Karpas-422 (cell line): ENCODE data around the gene AP3D1. TPM values are rescaled to one million over a fixed set of nuclear protein-coding genes. Genes with fewer than 3 reads are reported as not detected.

ENCODE experiments used
- DNase-seq: peaks from one replicate; pipeline ENCODE4 v3.0.0-alpha.2; 2015
- H2AFZ ChIP-seq: fragments of 200-600 bp; sonication (generic); 2 replicates; pipeline ENCODE4 v1.6.1; 2014; ENCODE audit warnings: antibody characterized with exemption, low read length, mixed read lengths
- H3K27ac ChIP-seq: fragments of 200-600 bp; sonication (generic); 2 replicates; pipeline ENCODE4 v1.5.1; 2014; ENCODE audit warnings: mild to moderate bottlenecking, low read length, moderate library complexity
- H3K27me3 ChIP-seq: fragments of 200-600 bp; sonication (generic); 2 replicates; pipeline ENCODE4 v1.6.1; 2014; ENCODE audit warnings: low read length, mixed read lengths
- H3K36me3 ChIP-seq: fragments of 200-600 bp; sonication (generic); 2 replicates; pipeline ENCODE4 v1.6.1; 2014; ENCODE audit warnings: low read length, mixed read lengths; ENCODE audit not compliant: insufficient read depth
- H3K4me1 ChIP-seq: fragments of 200-600 bp; sonication (generic); 2 replicates; pipeline ENCODE4 v1.6.1; 2014; ENCODE audit warnings: mild to moderate bottlenecking, low read length, mixed read lengths
- H3K4me2 ChIP-seq: fragments of 200-600 bp; sonication (generic); 2 replicates; pipeline ENCODE4 v1.6.1; 2014; ENCODE audit warnings: low read length, low read depth, mild to moderate bottlenecking; ENCODE audit not compliant: poor library complexity, severe bottlenecking
- H3K4me3 ChIP-seq: fragments of 200-600 bp; sonication (generic); 2 replicates; pipeline ENCODE4 v1.5.1; 2014; ENCODE audit warnings: mild to moderate bottlenecking, antibody characterized with exemption, low read length, mixed read lengths
- H3K79me2 ChIP-seq: fragments of 200-600 bp; sonication (generic); 2 replicates; pipeline ENCODE4 v1.6.1; 2014; ENCODE audit warnings: mild to moderate bottlenecking, low read length, mixed read lengths
- H3K9ac ChIP-seq: fragments of 200-600 bp; sonication (generic); 2 replicates; pipeline ENCODE4 v1.6.0; 2014; ENCODE audit warnings: low read length
- H3K9me2 ChIP-seq: fragments of 200-600 bp; sonication (generic), shearing (Covaris generic); replicated peaks from 2 replicates; pipeline ENCODE4 v1.6.0; 2014; ENCODE audit warnings: mild to moderate bottlenecking, low read length, moderate library complexity; ENCODE audit not compliant: insufficient read depth
- H3K9me3 ChIP-seq: fragments of 300-700, 200-600 bp; sonication (generic); 2 replicates; pipeline ENCODE4 v1.6.1; 2014; ENCODE audit warnings: low read length, mixed read lengths
- H4K20me1 ChIP-seq: fragments of 200-600 bp; sonication (generic); 2 replicates; pipeline ENCODE4 v1.6.1; 2014; ENCODE audit warnings: mild to moderate bottlenecking, antibody characterized with exemption, low read length, low read depth; ENCODE audit not compliant: insufficient read depth
- total RNA-seq: library from RNA; depleted of rRNA; stranded (reverse); fragments of >200 nt; shearing (Covaris generic); gene quantifications from 2 replicates; pipeline ENCODE4 v1.2.3, GENCODE V29; 2014; ENCODE audit warnings: low replicate concordance

The AP3D1 gene
- total RNA-seq, 1 experiment from 2014 or later, result 82.3 TPM

GRCh38 chr19:2115911-2116426, 35.4 kb downstream of the AP3D1 start:
- no peak overlapping the region for H3K4me3 ChIP-seq
- no peaks in the 10 kb centered on the region for H3K9me3 ChIP-seq
- no peak overlapping the region for H3K4me2 ChIP-seq
- no peak overlapping the region for H3K27ac ChIP-seq
- no peak overlapping the region for H2AFZ ChIP-seq
- H3K9ac ChIP-seq, result no peak overlapping the region
- no peak for DNase-seq
- H3K27me3 ChIP-seq, result no peaks in the 10 kb centered on the region
- H3K4me1 ChIP-seq, result no peaks in the 10 kb centered on the region
- no peaks in the 10 kb centered on the region for H3K79me2 ChIP-seq
- no peaks in the 10 kb centered on the region for H4K20me1 ChIP-seq
- no peaks in the 10 kb centered on the region for H3K9me2 ChIP-seq
- H3K36me3 ChIP-seq, result peaks cover 9% of the 10 kb centered on the region; the same call in 1 of the 2 replicates

DNA sequence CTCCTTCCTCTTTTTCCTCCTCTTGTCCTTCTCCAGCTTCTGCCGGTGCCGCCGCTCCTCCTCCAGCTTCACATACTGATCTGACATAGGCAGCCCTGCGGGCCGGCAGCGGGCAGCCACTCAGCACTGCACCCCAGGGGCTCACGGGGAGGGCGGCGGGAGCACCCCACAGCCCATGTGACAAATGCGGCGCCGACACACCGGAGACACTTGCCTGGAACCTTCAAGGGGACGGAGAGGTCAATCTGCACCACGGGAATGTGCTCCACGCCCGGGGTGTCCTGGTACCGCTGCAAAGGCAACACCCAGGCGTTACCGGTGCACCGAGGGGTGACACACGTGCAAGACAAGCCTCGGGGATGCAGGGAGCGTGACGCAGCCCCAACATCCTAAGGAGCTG, 36.0 kb downstream of the AP3D1 start:
- H3K9me3 ChIP-seq, result no peaks in the 10 kb centered on the region
- no peak for DNase-seq
- H2AFZ ChIP-seq, result no peak overlapping the region
- no peaks in the 10 kb centered on the region for H3K9me2 ChIP-seq
- H3K4me2 ChIP-seq, result no peak overlapping the region
- H3K36me3 ChIP-seq, result peaks cover 12% of the 10 kb centered on the region
- H4K20me1 ChIP-seq, result no peaks in the 10 kb centered on the region
- no peaks in the 10 kb centered on the region for H3K27me3 ChIP-seq
- H3K9ac ChIP-seq, result no peak overlapping the region
- H3K79me2 ChIP-seq, result no peaks in the 10 kb centered on the region
- no peak overlapping the region for H3K4me3 ChIP-seq
- H3K27ac ChIP-seq, result no peak overlapping the region
- no peaks in the 10 kb centered on the region for H3K4me1 ChIP-seq

DNA sequence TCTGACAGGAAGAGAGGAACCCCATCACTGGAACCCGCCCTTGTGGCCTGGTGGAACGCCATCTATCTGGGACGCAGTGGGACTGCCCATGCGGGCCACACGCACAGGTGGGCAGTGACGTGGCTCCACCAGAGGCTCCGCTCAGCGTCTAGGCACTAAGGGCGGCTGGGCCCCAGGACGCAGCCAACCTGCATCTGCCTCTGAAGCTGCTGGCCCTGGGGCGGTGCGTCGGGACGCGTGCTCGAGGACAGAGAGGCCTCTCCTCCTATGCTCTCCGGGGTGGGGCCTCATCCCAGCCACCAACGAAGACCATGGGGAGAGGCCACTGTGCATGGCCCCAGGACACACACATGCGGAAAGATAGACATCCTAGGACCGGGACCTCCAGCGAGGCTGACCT, 36.5 kb downstream of the AP3D1 start:
- no peak overlapping the region for H3K4me2 ChIP-seq
- no peaks in the 10 kb centered on the region for H3K9me3 ChIP-seq
- no peaks in the 10 kb centered on the region for H3K79me2 ChIP-seq
- H3K27ac ChIP-seq, result no peak overlapping the region
- H3K27me3 ChIP-seq, result no peaks in the 10 kb centered on the region
- no peaks in the 10 kb centered on the region for H4K20me1 ChIP-seq
- H3K9ac ChIP-seq, result no peak overlapping the region
- DNase-seq, result no peak
- peaks cover 17% of the 10 kb centered on the region for H3K36me3 ChIP-seq
- no peak overlapping the region for H2AFZ ChIP-seq
- no peak overlapping the region for H3K4me3 ChIP-seq
- no peaks in the 10 kb centered on the region for H3K4me1 ChIP-seq
- H3K9me2 ChIP-seq, result no peaks in the 10 kb centered on the region

GRCh38 chr19:2114218-2114617, 37.1 kb downstream of the AP3D1 start:
- Histone ChIP-seq H3K27ac (no peak overlapping the region), H3K9me3 (no peaks in the 10 kb centered on the region), H3K9me2 (no peaks in the 10 kb centered on the region), H3K79me2 (no peaks in the 10 kb centered on the region), H3K9ac (no peak overlapping the region), H3K27me3 (no peaks in the 10 kb centered on the region), H3K4me3 (no peak overlapping the region), H3K4me1 (no peaks in the 10 kb centered on the region), H2AFZ (no peak overlapping the region), H3K4me2 (no peak overlapping the region), H4K20me1 (no peaks in the 10 kb centered on the region), H3K36me3 (peaks cover 17% of the 10 kb centered on the region)
- no peak for DNase-seq

DNA sequence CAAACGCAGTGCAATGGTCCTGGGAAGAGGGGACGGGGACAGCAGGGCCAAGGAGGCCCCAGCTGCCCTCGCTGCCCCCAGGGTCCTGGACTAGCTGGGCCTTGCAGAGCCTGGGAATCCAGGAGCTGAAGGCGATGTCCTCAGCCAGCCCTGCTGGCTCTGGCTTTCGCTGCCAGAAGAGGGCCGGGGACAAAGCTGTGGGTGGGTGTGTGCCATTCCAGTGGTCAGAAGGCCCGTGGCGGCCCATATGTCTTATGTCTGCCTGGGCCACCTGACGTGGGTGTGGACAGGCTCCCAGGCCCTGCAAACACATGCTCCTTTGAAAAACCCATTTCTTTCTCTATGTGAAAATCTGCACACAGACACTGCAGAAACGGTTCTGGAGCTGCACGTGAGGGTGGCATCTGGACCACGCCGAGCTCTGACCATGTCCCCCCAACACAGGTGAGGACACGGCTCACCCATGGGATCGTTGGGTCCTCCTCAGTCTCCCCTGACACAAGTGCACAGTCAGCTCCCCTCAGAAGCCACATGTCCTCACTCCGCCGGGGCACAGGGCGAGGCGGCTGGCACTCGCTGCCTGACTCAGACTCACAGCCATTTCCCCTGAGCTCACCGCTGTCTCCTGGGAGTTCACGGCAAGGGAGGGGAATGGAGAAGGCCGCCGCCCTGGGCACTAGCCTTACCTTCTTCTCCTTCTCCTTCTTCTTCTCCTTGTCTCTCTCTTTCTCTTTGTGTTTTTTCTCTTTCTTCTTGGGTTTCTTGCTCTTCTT, 37.7 kb downstream of the AP3D1 start:
- Histone ChIP-seq H3K4me1 (no peaks in the 10 kb centered on the region), H4K20me1 (no peaks in the 10 kb centered on the region), H3K9ac (no peak overlapping the region), H3K79me2 (no peaks in the 10 kb centered on the region), H3K27ac (no peak overlapping the region), H3K9me2 (no peaks in the 10 kb centered on the region), H3K9me3 (no peaks in the 10 kb centered on the region), H3K4me3 (no peak overlapping the region), H2AFZ (no peak overlapping the region), H3K4me2 (no peak overlapping the region), H3K36me3 (peaks cover 15% of the 10 kb centered on the region), H3K27me3 (no peaks in the 10 kb centered on the region)
- DNase-seq, result no peak

GRCh38 chr19:2112516-2113320, 38.6 kb downstream of the AP3D1 start:
- no peaks in the 10 kb centered on the region for H3K27me3 ChIP-seq
- H3K9ac ChIP-seq, result no peak overlapping the region
- DNase-seq, result no peak
- H3K4me2 ChIP-seq, result no peak overlapping the region
- no peaks in the 10 kb centered on the region for H4K20me1 ChIP-seq
- no peaks in the 10 kb centered on the region for H3K9me2 ChIP-seq
- H3K27ac ChIP-seq, result no peak overlapping the region
- no peaks in the 10 kb centered on the region for H3K9me3 ChIP-seq
- no peak overlapping the region for H2AFZ ChIP-seq
- no peak overlapping the region for H3K4me3 ChIP-seq
- H3K4me1 ChIP-seq, result no peaks in the 10 kb centered on the region
- H3K36me3 ChIP-seq, result peaks cover 18% of the 10 kb centered on the region
- 0 out of 2 replicates have a peak, but pooled peaks cover 1% of the 10 kb centered on the region for H3K79me2 ChIP-seq

GRCh38 chr19:2111886-2112285, 39.5 kb downstream of the AP3D1 start:
- Histone ChIP-seq H3K27ac (no peak overlapping the region), H3K9me3 (no peaks in the 10 kb centered on the region), H3K36me3 (peaks cover 23% of the 10 kb centered on the region), H2AFZ (no peak overlapping the region), H3K4me1 (no peaks in the 10 kb centered on the region), H3K4me3 (no peak overlapping the region), H3K27me3 (no peaks in the 10 kb centered on the region), H3K9me2 (no peaks in the 10 kb centered on the region), H3K9ac (no peak overlapping the region), H3K4me2 (no peak overlapping the region), H3K79me2 (0 out of 2 replicates have a peak, but pooled peaks cover 2% of the 10 kb centered on the region), H4K20me1 (no peaks in the 10 kb centered on the region)
- DNase-seq, result no peak

GRCh38 chr19:2111425-2111824, 39.9 kb downstream of the AP3D1 start:
- Histone ChIP-seq H2AFZ (no peak overlapping the region), H4K20me1 (no peaks in the 10 kb centered on the region), H3K4me1 (no peaks in the 10 kb centered on the region), H3K36me3 (peaks cover 28% of the 10 kb centered on the region), H3K79me2 (peaks cover 4% of the 10 kb centered on the region; the same call in 1 of the 2 replicates), H3K4me2 (no peak overlapping the region), H3K4me3 (no peak overlapping the region), H3K9me2 (no peaks in the 10 kb centered on the region), H3K9ac (no peak overlapping the region), H3K9me3 (no peaks in the 10 kb centered on the region), H3K27ac (no peak overlapping the region), H3K27me3 (no peaks in the 10 kb centered on the region)
- DNase-seq, result no peak
